GM08714 (cell line): ENCODE data around the gene TMSB15C.
"Not testable (repeated sequence)": the region's sequence is repeated elsewhere in the genome, so short reads cannot be mapped to it uniquely, and the experiment has no call there.

Experiments
- H3K4me3 ChIP-seq: fragments of 200-500 bp; sonication (Bioruptor generic); 2 replicates; pipeline ENCODE4 v1.5.1; 2014; ENCODE audit warnings: mild to moderate bottlenecking, low read length, inconsistent platforms
- ZNF274 ChIP-seq: IDR thresholded peaks from 2 replicates; pipeline ENCODE4 v1.6.1; 2012; ENCODE audit warnings: mild to moderate bottlenecking, low read depth, low read length

The TMSB15C gene

DNA sequence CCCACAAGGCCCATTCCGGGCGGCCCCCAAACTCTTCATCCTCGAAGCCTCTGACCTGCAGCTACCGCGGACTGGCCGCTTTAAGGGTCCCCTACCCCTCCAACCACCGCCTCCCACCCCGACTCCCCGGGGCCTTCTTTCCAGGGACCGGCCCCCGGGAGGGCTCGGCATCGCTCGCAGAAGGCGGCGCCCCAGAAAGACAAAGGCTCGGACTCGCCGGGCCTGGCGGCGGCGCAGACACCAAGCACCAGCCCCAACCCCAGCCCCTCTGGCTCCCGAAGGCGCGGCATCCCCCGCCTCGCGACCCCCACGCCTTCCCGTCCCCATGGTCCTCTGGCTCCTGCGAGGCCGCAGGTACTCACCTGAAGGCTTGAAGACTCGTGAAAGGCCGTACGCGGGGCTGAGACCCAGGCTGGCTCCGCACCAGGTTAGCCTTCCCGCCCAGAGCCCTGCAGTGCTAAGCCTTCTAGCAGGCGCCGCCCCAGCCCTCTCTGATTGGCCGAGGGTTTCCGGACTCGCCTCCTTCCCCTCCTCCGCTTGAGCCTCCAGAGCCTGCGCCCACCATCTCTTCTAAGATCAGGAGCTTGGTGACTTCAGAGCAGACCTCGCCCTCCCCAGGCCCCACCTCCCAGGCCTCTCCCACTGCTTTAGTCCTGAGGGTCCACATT, at the start of gene TMSB15C:
Gene TMSB15C (minus strand): TSS at position 459 of the 668 bp plus-strand sequence.
- H3K4me3 ChIP-seq: not testable (repeated sequence)

GRCh38 chrX:104122829-104123228, 46.8 kb upstream of the TMSB15C start:
- no peak overlapping the region for H3K4me3 ChIP-seq
- no peak for TF ChIP-seq ZNF274

GRCh38 chrX:104118765-104119164, 42.7 kb upstream of the TMSB15C start:
- H3K4me3 ChIP-seq: no peak overlapping the region
- no peak for TF ChIP-seq ZNF274

DNA sequence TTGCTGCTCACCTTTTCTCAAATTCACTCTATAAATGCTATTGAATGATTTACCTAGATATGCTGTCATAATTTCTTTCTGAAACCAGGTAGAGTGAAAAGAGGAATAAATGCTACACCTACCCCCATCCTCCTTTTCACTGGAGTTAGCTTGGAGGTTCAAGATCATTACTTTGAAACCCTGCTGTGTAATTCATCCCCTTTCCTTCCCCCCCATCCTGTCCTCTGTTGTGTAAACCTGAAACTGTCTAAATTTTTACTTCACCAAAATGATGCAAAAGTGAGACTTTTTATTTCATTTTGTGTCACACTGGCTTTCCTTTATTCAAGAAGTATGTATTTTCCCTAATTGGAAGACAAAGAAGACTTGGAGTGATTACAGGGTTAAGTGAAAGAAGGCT, 41.7 kb upstream of the TMSB15C start:
- TF ChIP-seq ZNF274: no peak
- no peak overlapping the region for H3K4me3 ChIP-seq

DNA sequence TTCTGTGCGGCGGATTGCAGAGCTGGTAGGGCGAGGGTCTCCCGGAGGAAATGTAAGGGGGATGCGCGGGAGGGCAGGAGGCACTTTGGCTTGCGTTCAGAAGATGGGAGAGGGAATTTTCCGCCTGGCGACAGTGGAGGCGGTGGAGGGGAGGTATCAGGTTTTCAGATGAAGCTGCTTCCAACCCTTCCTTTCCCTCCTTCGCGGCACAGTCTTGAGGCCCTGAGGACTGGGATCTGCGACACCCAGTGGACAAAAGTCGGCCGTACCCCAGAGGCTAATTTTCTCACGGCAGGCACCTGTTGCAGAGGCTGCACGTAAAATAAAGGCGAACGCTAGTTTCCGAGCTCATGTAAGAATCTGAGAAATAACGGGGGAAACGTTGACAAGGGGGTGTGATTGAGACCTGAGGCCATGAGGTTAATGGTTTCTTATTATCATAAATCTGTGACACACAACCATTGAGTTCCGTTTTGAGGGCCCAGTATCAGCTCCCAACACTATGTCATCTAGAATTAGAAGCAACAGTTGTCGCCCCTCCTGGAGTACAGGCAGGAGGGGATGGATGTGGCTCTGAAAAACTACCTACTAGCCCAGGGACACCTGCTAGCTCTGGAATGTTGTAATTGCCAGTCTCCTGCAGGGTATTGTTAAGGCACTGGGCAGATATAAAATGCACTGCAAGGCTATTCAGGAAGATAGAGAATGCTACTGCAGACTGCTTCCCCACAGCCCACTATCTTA, 37.4 kb upstream of the TMSB15C start:
- no peak for TF ChIP-seq ZNF274
- peak overlapping the region; percentile 62 for H3K4me3 ChIP-seq

GRCh38 chrX:104112326-104112951, 36.4 kb upstream of the TMSB15C start, which contains the start of gene ZCCHC18:
Gene ZCCHC18, plus strand, starts transcription at chrX:104112523. Its CDS starts 1,589 bp downstream, at chrX:104114112.
- no peak for TF ChIP-seq ZNF274
- peak within 1 kb of the TSS; percentile 62 for H3K4me3 ChIP-seq

GRCh38 chrX:104110491-104111240, 34.6 kb upstream of the TMSB15C start:
- not testable (repeated sequence) for H3K4me3 ChIP-seq

- TF ChIP-seq ZNF274: no peak
- no peak overlapping the region for H3K4me3 ChIP-seq
Measured at GRCh38 chrX:104108955-104109354, 32.9 kb upstream of the TMSB15C start.

- no peak overlapping the region for H3K4me3 ChIP-seq
- no peak for TF ChIP-seq ZNF274
Measured at GRCh38 chrX:104105330-104106262, 29.6 kb upstream of the TMSB15C start.

DNA sequence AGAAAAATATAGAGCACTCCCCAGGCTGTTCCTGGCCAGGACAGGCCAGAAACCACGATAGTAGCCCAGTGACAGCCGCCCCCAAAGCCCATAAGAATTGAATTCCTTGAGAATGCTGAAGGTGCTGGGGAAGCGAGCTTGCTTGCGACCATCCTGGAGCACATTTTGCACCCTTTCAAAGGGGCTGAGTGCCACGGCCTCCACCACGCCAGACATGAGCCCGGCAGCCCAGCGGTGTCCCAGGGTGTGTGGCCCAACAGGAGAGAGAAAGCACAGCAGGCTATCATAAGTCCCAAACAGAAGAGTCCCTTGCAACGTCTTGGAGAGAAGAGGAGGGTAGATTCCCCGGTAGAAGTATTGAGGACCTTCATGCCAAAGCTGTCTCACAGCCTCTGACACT, 28.6 kb upstream of the TMSB15C start:
- no peak for TF ChIP-seq ZNF274
- H3K4me3 ChIP-seq: no peak overlapping the region

DNA sequence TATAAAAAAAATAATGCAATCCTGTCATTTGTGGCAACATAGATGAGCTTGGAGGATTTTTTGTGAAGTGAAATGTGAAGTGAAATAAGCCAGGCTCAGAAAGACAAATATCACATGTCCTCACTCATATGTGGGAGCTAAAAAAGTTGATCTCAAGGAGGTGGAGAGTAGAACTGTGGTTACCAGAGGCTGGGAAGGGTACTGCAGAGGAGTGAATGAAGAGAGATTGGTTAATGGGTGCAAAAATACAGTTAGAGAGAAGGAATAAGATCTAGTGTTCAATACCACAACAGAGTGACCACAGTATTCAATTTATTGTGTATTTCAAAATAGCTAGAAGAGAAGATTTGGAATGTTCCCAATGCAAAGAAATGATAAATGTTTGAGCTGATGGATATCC, 22.9 kb upstream of the TMSB15C start:
- H3K4me3 ChIP-seq: no peak overlapping the region
- TF ChIP-seq ZNF274: no peak

DNA sequence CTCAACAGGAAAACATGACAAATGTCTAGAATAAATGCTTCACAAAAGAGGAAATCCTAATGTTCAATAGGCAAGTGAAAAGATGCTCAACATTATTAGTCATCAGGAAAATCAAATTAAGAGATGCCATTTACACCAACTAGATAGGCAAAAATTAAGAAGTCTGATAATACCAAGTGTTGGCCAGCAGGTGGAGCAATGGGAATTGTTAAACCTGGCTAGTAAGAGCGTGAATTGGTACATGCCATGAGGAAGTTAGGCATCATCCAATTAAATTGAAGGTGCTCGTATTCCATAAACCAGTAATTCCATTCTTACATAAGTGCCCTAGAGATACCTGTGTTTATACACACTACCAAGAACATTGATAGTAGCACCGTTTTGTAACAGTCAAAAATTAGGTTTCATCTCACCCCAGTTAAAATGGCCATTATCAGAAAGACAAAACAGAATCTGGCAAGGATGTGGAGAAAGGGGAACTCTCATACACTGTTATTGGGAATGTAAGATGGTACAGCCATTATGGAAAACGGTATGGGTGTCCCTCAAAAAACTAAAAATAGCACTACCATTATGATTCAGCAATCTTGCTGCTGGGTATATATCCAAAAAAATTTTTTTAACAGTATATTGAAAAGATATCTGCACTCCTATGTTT, 22.2 kb upstream of the TMSB15C start:
- TF ChIP-seq ZNF274: no peak
- H3K4me3 ChIP-seq: no peak overlapping the region

- no peak for TF ChIP-seq ZNF274
- H3K4me3 ChIP-seq: no peak overlapping the region
Measured at GRCh38 chrX:104085919-104086318, 9.9 kb upstream of the TMSB15C start.
